Measurements from ENCODE around the gene ALPK1.

ALPK1 gene

DNA sequence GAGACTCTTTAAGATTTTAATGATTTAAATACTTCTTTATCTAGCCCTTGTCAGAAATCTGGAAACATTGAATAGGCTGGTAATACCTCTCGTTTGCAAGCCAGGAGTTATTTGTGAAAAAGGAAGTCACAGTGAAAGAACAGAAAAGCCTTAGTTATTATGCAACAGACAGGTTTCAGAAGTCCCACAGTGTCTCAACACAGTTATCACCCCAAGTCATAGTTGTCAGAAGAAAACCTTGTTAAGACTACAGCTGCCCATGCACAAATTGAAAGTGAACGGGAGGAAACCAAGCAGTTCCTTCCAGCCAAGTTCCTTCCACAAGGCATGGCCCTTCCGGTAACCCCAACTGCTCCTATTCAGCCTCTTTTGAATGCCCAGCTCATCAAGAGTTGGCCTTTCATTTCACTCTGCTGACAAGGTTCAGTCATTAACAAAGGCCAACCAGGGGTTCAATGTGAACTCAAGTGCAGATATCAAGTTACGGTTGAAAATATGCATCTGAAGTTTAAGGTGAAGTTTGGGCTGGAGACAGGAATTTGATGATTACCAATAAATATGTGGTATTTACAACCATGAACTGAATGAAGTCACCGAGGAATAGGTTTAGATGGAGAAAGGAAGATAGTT is 15.6 kb downstream of the ALPK1 start:
- Histone ChIP-seq H3K9me3 (ENCODE audit: control insufficient read depth, insufficient read depth, low read depth, low read length) (no peaks in the 10 kb centered on the region), H3K27me3 (ENCODE audit: control insufficient read depth, insufficient read depth, low read length) (no peaks in the 10 kb centered on the region)

DNA sequence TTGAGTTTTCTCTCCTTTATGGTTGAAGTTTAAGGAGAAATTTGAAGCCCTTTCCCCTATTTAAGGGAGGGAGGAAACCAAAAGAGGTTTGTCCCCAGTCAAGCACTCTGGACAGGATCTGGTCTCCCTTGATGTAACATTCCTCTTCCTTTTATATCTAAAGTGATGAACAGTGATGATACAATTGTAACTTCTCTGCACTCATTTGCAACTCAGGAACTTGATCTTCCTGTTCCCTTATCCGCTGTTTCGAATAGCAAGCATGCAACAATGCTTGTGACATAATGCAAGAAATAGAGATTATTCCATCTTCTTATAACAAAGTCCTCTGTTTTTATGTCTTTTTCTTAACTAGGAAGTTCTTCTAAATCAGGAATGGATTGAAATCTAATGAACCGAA is 18.3 kb downstream of the ALPK1 start:
- H3K4me1 ChIP-seq (ENCODE audit: control insufficient read depth, insufficient read depth, low read length) = no peaks in the 10 kb centered on the region

More for the DNA sequence above, 15.6 kb downstream of the ALPK1 start:
- Histone ChIP-seq H3K27ac (ENCODE audit: low read depth, low read length) (no peak overlapping the region), H3K4me1 (ENCODE audit: control insufficient read depth, insufficient read depth, low read length) (peaks cover 8% of the 10 kb centered on the region), H3K36me3 (ENCODE audit: control insufficient read depth, insufficient read depth, low read length) (no peaks in the 10 kb centered on the region), H3K9ac (ENCODE audit: low read length) (no peak overlapping the region), H3K4me3 (ENCODE audit: low read depth, low read length) (no peak overlapping the region)

DNA sequence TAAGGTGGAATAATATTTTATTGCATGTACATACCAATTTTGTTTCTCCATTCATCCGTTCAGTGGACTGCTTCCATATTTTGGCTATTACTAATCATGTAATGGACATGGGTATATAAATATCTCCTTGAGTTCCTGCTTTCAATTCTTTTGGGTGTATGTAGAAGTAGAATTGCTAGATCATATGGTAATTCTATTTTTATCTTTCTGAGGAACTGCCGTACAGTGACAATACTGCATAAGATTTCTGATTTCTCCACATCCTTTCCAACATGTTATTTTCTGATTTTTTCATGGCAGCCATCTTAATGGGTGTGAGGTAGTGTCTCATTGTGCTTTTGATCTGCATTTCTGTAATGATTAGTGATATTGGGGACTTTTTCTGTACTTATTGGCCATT is 19.2 kb downstream of the ALPK1 start:
- Histone ChIP-seq H3K9me3 (ENCODE audit: control insufficient read depth, insufficient read depth, low read depth, low read length) (no peaks in the 10 kb centered on the region), H3K9ac (ENCODE audit: low read length) (no peak overlapping the region), H3K4me1 (ENCODE audit: control insufficient read depth, insufficient read depth, low read length) (no peaks in the 10 kb centered on the region), H3K4me3 (ENCODE audit: low read depth, low read length) (no peak overlapping the region), H3K36me3 (ENCODE audit: control insufficient read depth, insufficient read depth, low read length) (no peaks in the 10 kb centered on the region), H3K27me3 (ENCODE audit: control insufficient read depth, insufficient read depth, low read length) (0 out of 2 replicates have a peak, but pooled peaks cover 5% of the 10 kb centered on the region), H3K27ac (ENCODE audit: low read depth, low read length) (no peak overlapping the region)

More for the DNA sequence above, 18.3 kb downstream of the ALPK1 start:
- Histone ChIP-seq H3K9me3 (ENCODE audit: control insufficient read depth, insufficient read depth, low read depth, low read length) (no peaks in the 10 kb centered on the region), H3K4me3 (ENCODE audit: low read depth, low read length) (no peak overlapping the region), H3K36me3 (ENCODE audit: control insufficient read depth, insufficient read depth, low read length) (no peaks in the 10 kb centered on the region), H3K27ac (ENCODE audit: low read depth, low read length) (no peak overlapping the region), H3K9ac (ENCODE audit: low read length) (no peak overlapping the region), H3K27me3 (ENCODE audit: control insufficient read depth, insufficient read depth, low read length) (0 out of 2 replicates have a peak, but pooled peaks cover 5% of the 10 kb centered on the region)

DNA sequence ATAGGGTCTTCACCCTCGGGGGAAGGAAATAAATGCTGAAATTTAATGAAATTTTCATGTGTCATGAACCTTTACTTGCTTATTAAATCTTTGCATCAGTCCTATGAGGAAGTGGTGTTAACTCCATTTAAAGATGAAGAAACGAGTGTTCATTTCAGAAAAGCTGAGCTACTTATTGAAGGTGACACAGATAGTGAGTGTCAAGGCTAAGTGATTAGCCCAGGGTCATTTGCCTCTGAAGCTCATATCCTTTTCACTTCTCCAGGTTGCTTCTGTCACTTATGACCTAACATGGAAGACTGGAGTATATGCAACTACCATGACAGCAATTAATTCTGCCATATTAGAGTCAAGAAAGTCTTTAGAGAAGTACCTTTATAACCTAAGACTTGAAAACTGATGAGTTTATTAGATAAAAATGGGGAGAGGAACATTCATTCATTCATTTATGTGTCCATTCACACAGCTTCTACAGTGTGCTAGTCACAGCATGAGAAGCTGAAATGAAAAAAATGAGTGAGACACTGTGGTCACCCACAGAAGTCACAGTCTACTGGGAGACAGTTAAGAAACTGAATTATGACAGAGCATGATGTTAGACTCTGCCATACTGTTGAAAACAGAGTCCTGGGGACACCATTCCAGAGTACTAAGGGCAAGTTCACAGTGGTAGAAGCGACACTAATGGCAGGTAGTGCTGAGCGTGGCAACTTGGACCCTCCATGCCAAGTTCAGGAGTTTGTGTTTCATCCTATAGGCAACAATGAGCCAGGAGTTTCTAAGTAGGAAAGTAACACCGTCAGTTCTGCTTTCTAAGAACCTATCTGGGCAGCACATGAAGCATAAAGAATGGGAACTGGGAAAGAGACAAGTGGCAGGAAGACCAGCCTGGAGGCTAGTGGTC is 21.3 kb downstream of the ALPK1 start:
- no peak overlapping the region for H3K9ac ChIP-seq (ENCODE audit: low read length)
- H3K27me3 ChIP-seq (ENCODE audit: control insufficient read depth, insufficient read depth, low read length) = 0 out of 2 replicates have a peak, but pooled peaks cover 5% of the 10 kb centered on the region
- no peak overlapping the region for H3K4me3 ChIP-seq (ENCODE audit: low read depth, low read length)
- no peaks in the 10 kb centered on the region for H3K4me1 ChIP-seq (ENCODE audit: control insufficient read depth, insufficient read depth, low read length)
- no peaks in the 10 kb centered on the region for H3K9me3 ChIP-seq (ENCODE audit: control insufficient read depth, insufficient read depth, low read depth, low read length)
- H3K27ac ChIP-seq (ENCODE audit: low read depth, low read length) = no peak overlapping the region
- no peaks in the 10 kb centered on the region for H3K36me3 ChIP-seq (ENCODE audit: control insufficient read depth, insufficient read depth, low read length)

DNA sequence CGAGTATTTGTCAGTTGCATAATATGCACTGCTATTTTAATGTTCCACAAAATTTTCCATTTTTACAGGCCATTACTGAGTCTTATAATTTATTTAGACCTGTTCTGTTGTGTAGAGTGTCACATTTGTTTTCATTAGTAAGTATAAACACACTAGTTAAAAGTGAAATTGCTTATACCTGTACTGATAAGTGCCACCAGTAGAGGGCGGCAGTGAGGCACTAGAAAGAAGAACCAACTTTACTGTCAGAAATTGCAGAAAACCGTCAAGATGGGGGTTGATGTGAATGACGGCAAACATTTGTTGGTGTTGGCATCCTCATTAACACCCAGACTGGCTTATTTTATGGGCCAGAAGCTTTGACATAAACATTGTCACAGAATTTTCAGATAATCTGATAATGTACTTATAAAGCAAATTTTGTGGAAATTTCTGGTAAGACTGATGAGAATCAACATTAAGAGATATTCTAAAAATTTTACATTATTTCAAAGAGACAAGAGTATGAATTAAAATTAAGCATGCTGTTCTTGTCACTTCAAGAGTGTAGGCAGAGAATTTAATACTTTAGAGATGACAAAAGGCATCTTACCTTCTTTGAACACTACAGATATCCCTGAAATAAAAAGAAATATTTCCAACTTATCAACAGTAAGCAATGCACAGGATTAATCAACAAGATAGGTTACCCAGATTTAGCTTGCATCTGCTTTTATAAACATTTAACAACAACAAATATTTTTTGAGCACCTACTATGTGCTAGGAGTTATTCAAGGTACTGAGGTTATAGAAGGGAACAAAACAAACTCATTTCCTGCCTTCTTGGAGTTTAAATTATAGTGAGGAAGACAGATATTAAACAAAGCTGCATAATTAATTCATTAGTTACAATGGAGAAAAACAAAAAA is 24.9 kb downstream of the ALPK1 start:
- Histone ChIP-seq H3K27ac (ENCODE audit: low read depth, low read length) (no peak overlapping the region), H3K27me3 (ENCODE audit: control insufficient read depth, insufficient read depth, low read length) (0 out of 2 replicates have a peak, but pooled peaks cover 5% of the 10 kb centered on the region), H3K4me1 (ENCODE audit: control insufficient read depth, insufficient read depth, low read length) (no peaks in the 10 kb centered on the region), H3K4me3 (ENCODE audit: low read depth, low read length) (no peak overlapping the region), H3K36me3 (ENCODE audit: control insufficient read depth, insufficient read depth, low read length) (no peaks in the 10 kb centered on the region), H3K9ac (ENCODE audit: low read length) (no peak overlapping the region), H3K9me3 (ENCODE audit: control insufficient read depth, insufficient read depth, low read depth, low read length) (no peaks in the 10 kb centered on the region)

GRCh38 chr4:112322866-112323265 is 25.7 kb downstream of the ALPK1 start:
- Histone ChIP-seq H3K9ac (ENCODE audit: low read length) (no peak overlapping the region), H3K9me3 (ENCODE audit: control insufficient read depth, insufficient read depth, low read depth, low read length) (no peaks in the 10 kb centered on the region), H3K27me3 (ENCODE audit: control insufficient read depth, insufficient read depth, low read length) (peaks cover 5% of the 10 kb centered on the region; the same call in 1 of the 2 replicates), H3K4me3 (ENCODE audit: low read depth, low read length) (no peak overlapping the region), H3K27ac (ENCODE audit: low read depth, low read length) (no peak overlapping the region), H3K36me3 (ENCODE audit: control insufficient read depth, insufficient read depth, low read length) (no peaks in the 10 kb centered on the region), H3K4me1 (ENCODE audit: control insufficient read depth, insufficient read depth, low read length) (no peaks in the 10 kb centered on the region)

GRCh38 chr4:112325530-112325929 is 28.4 kb downstream of the ALPK1 start:
- peaks cover 25% of the 10 kb centered on the region for H3K27me3 ChIP-seq (ENCODE audit: control insufficient read depth, insufficient read depth, low read length)
- no peak overlapping the region for H3K27ac ChIP-seq (ENCODE audit: low read depth, low read length)
- H3K9ac ChIP-seq (ENCODE audit: low read length) = no peak overlapping the region
- H3K9me3 ChIP-seq (ENCODE audit: control insufficient read depth, insufficient read depth, low read depth, low read length) = no peaks in the 10 kb centered on the region
- H3K4me3 ChIP-seq (ENCODE audit: low read depth, low read length) = no peak overlapping the region
- no peaks in the 10 kb centered on the region for H3K4me1 ChIP-seq (ENCODE audit: control insufficient read depth, insufficient read depth, low read length)
- H3K36me3 ChIP-seq (ENCODE audit: control insufficient read depth, insufficient read depth, low read length) = no peaks in the 10 kb centered on the region

GRCh38 chr4:112327965-112328733 is 31.0 kb downstream of the ALPK1 start:
- Histone ChIP-seq H3K9ac (ENCODE audit: low read length) (no peak overlapping the region), H3K27me3 (ENCODE audit: control insufficient read depth, insufficient read depth, low read length) (peaks cover 46% of the 10 kb centered on the region), H3K9me3 (ENCODE audit: control insufficient read depth, insufficient read depth, low read depth, low read length) (no peaks in the 10 kb centered on the region), H3K36me3 (ENCODE audit: control insufficient read depth, insufficient read depth, low read length) (no peaks in the 10 kb centered on the region), H3K4me1 (ENCODE audit: control insufficient read depth, insufficient read depth, low read length) (no peaks in the 10 kb centered on the region), H3K27ac (ENCODE audit: low read depth, low read length) (no peak overlapping the region), H3K4me3 (ENCODE audit: low read depth, low read length) (no peak overlapping the region)

- Histone ChIP-seq H3K4me3 (ENCODE audit: low read depth, low read length) (no peak overlapping the region), H3K4me1 (ENCODE audit: control insufficient read depth, insufficient read depth, low read length) (no peaks in the 10 kb centered on the region), H3K9ac (ENCODE audit: low read length) (no peak overlapping the region), H3K27me3 (ENCODE audit: control insufficient read depth, insufficient read depth, low read length) (peaks cover 46% of the 10 kb centered on the region), H3K36me3 (ENCODE audit: control insufficient read depth, insufficient read depth, low read length) (no peaks in the 10 kb centered on the region), H3K9me3 (ENCODE audit: control insufficient read depth, insufficient read depth, low read depth, low read length) (no peaks in the 10 kb centered on the region), H3K27ac (ENCODE audit: low read depth, low read length) (no peak overlapping the region)
Measured at GRCh38 chr4:112328734-112329130, 31.6 kb downstream of the ALPK1 start.

DNA sequence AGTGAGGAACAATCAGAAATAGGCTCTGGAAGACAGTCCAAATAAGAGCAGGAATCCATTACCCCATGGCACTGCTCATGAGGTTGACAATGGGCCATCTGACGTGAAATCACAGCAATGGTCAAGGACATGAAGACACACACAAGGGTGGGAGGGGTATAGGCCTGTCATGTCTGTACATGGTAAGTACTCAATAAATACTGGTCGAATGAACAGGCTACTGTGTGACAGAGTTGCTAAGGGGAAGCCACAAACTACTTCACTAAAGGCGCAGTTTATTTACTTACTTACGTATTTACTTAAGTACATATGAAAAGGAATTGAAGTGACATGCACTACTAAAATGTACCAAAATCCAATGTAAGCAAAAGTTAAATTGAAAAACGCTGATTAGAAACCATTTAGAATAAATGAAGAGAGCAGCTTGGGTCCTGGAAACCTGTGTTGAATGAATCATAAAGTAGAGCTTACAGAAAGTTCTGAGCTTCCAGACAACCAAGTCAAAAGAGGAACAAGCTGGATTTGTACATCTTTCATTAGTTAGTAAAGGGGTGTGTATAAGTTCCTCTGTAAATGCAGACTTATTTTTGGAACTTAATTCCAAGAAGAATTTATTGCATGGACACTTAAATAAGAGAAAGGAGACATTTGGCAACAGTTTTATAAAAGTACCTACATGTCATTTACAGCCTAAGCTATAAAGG is 32.7 kb downstream of the ALPK1 start:
- H3K9ac ChIP-seq (ENCODE audit: low read length) = no peak overlapping the region
- peaks cover 46% of the 10 kb centered on the region for H3K27me3 ChIP-seq (ENCODE audit: control insufficient read depth, insufficient read depth, low read length)

More for the DNA sequence above, 32.7 kb downstream of the ALPK1 start:
- Histone ChIP-seq H3K4me3 (ENCODE audit: low read depth, low read length) (no peak overlapping the region), H3K36me3 (ENCODE audit: control insufficient read depth, insufficient read depth, low read length) (no peaks in the 10 kb centered on the region), H3K4me1 (ENCODE audit: control insufficient read depth, insufficient read depth, low read length) (no peaks in the 10 kb centered on the region), H3K9me3 (ENCODE audit: control insufficient read depth, insufficient read depth, low read depth, low read length) (no peaks in the 10 kb centered on the region), H3K27ac (ENCODE audit: low read depth, low read length) (no peak overlapping the region)

Measured in HUES6 (cell line).